HG03457 (cell line): ENCODE results near the gene ZNF215.
"Not testable (repeated sequence)": the region's sequence is repeated elsewhere in the genome, so short reads cannot be mapped to it uniquely, and the experiment has no call there.

Source experiments
- ATAC-seq: cut with Tn5 transposase; IDR thresholded peaks from one replicate; pipeline ENCODE4 v1.9.1; 2021; ENCODE audit warnings: moderate number of reproducible peaks; ENCODE audit not compliant: unreplicated experiment

The ZNF215 gene

GRCh38 chr11:6926208-6927029, at the start of gene ZNF215:
Gene ZNF215, plus strand, starts transcription at chr11:6926426. Its CDS starts 5,847 bp downstream, at chr11:6932273.
- ATAC-seq: peak; percentile 70

GRCh38 chr11:6876914-6877313, 49.3 kb upstream of the ZNF215 start:
- ATAC-seq: no peak

- ATAC-seq: no peak
These were observed 43.5 kb upstream of the ZNF215 start for GRCh38 chr11:6882751-6883150.

- not testable (repeated sequence) for ATAC-seq
These were observed 38.5 kb upstream of the ZNF215 start for GRCh38 chr11:6887711-6888110.

- no peak for ATAC-seq
These were observed 37.4 kb upstream of the ZNF215 start for GRCh38 chr11:6888830-6889229.

GRCh38 chr11:6889835-6890234, 36.4 kb upstream of the ZNF215 start:
- no peak for ATAC-seq

GRCh38 chr11:6892400-6892799, 33.8 kb upstream of the ZNF215 start, which contains the start of gene OR2D2:
Gene OR2D2, minus strand, starts transcription at chr11:6892500. Its CDS starts 0 bp downstream, at chr11:6892500.
- no peak for ATAC-seq

- ATAC-seq: no peak
These were observed 32.1 kb upstream of the ZNF215 start for GRCh38 chr11:6894097-6894496.

- ATAC-seq: peak; percentile 83
These were observed 31.2 kb upstream of the ZNF215 start for GRCh38 chr11:6895010-6895409.

GRCh38 chr11:6898911-6899310, 27.3 kb upstream of the ZNF215 start:
- ATAC-seq: no peak

- no peak for ATAC-seq
These were observed 25.8 kb upstream of the ZNF215 start for GRCh38 chr11:6900327-6900999.

GRCh38 chr11:6904804-6905203, 21.4 kb upstream of the ZNF215 start:
- ATAC-seq: not testable (repeated sequence)

GRCh38 chr11:6911378-6911777, 14.8 kb upstream of the ZNF215 start:
- no peak for ATAC-seq

- ATAC-seq: no peak
These were observed 14.3 kb upstream of the ZNF215 start for GRCh38 chr11:6911948-6912347.

- ATAC-seq: no peak
These were observed 6.5 kb upstream of the ZNF215 start for GRCh38 chr11:6919698-6920097.

GRCh38 chr11:6920702-6921101, 5.5 kb upstream of the ZNF215 start, which contains the start of gene OR2D3:
Gene OR2D3, plus strand, starts transcription at chr11:6921002. Its CDS starts 0 bp downstream, at chr11:6921002.
- ATAC-seq: no peak

GRCh38 chr11:6925007-6925577, 1.1 kb upstream of the ZNF215 start:
- no peak for ATAC-seq

GRCh38 chr11:6925636-6926207, 504 bp upstream of the ZNF215 start:
- ATAC-seq: no peak

GRCh38 chr11:6927030-6927617, 898 bp downstream of the ZNF215 start:
- peak; percentile 57 for ATAC-seq

- ATAC-seq: no peak
These were observed 2.7 kb downstream of the ZNF215 start for GRCh38 chr11:6928916-6929315.

GRCh38 chr11:6931146-6931713, 5.0 kb downstream of the ZNF215 start:
- no peak for ATAC-seq
